GM12878 (cell line): ENCODE results near the gene RPL12. TPM values are rescaled to one million over a fixed set of nuclear protein-coding genes. Genes with fewer than 3 reads are reported as not detected.

ENCODE experiments used
- ATAC-seq: fragments of 200-7000 bp; cut with Tn5 transposase; 3 replicates; pipeline ENCODE4 v1.9.1; 2020; ENCODE audit warnings: mild to moderate bottlenecking, moderate library complexity
- BruUV-seq: library from RNA; stranded (reverse); fragments of 400-500 nt; replicated peaks from 2 replicates; lab custom pipeline; 2021; lab: Mats Ljungman, UMichigan
- CTCF ChIA-PET: fragments of 300-600 bp; sonication (Branson Sonifier 250); formaldehyde crosslinking; extraction: SDS; loops from one replicate; lab custom pipeline; 2021; ENCODE audit warnings: inconsistent platforms; lab: Yijun Ruan, JAX
- POLR2A ChIA-PET: fragments of 350-600 bp; formaldehyde crosslinking; extraction: SDS; loops from one replicate; lab custom pipeline; 2021; ENCODE audit warnings: inconsistent platforms; lab: Charles Lee
- RAD21 ChIA-PET: fragments of 300-600 bp; sonication (Branson Sonifier 250); formaldehyde crosslinking; loops from one replicate; lab custom pipeline; 2023; ENCODE audit warnings: antibody characterized with exemption; ENCODE audit not compliant: unreplicated experiment; lab: Charles Lee
- SMC1A ChIA-PET: fragments of 300-600 bp; sonication (Branson Sonifier 250); formaldehyde crosslinking; loops from one replicate; lab custom pipeline; 2023; ENCODE audit not compliant: unreplicated experiment, uncharacterized antibody; lab: Charles Lee
- DNase-seq: peaks from one replicate; pipeline ENCODE4 v3.0.0-alpha.2; 2011; ENCODE audit warnings: low read depth, low spot score
- FAIRE-seq: peaks from 3 replicates; lab custom pipeline; 2011; peaks lifted over from hg19 to GRCh38; lab: Jason Lieb, UNC
- H2AFZ ChIP-seq: 2 replicates; pipeline ENCODE4 v1.6.0; 2011; ENCODE audit warnings: low read depth, low read length, control low read depth; ENCODE audit not compliant: control insufficient read depth
- H3K27ac ChIP-seq: 2 replicates; pipeline ENCODE4 v1.5.1; 2011; ENCODE audit warnings: control low read depth; ENCODE audit not compliant: control insufficient read depth, insufficient read depth
- H3K27me3 ChIP-seq, 2 experiments: replicated peaks in 1 of 2; 2 replicates each; pipeline versions ENCODE4 v1.6.0 to v1.6.1; 2011; ENCODE audit warnings: low read length in 1 of 2; ENCODE audit not compliant: control insufficient read depth in 2 of 2, insufficient read depth in 2 of 2
- H3K36me3 ChIP-seq, 2 experiments: 2 replicates each; pipeline ENCODE4 v1.5.1; 2011; ENCODE audit warnings: low read length in 1 of 2; ENCODE audit not compliant: control insufficient read depth in 2 of 2, insufficient read depth in 2 of 2
- H3K4me1 ChIP-seq: 2 replicates; pipeline ENCODE4 v1.6.1; 2011; ENCODE audit warnings: mild to moderate bottlenecking, low read length, moderate library complexity, mixed read lengths; ENCODE audit not compliant: control insufficient read depth, insufficient read depth
- H3K4me2 ChIP-seq: 2 replicates; pipeline ENCODE4 v1.6.0; 2011; ENCODE audit warnings: control low read depth; ENCODE audit not compliant: control insufficient read depth, insufficient read depth
- H3K4me3 ChIP-seq: fragments of 200-600 bp; sonication (generic); 2 replicates; pipeline ENCODE4 v1.5.1; 2016
- H3K79me2 ChIP-seq: 2 replicates; pipeline ENCODE4 v1.6.0; 2011; ENCODE audit warnings: low read length; ENCODE audit not compliant: control insufficient read depth, insufficient read depth
- H3K9ac ChIP-seq: 2 replicates; pipeline ENCODE4 v1.8.0; 2011; ENCODE audit warnings: low read length, control low read depth, mixed read lengths; ENCODE audit not compliant: control insufficient read depth, insufficient read depth
- H3K9me3 ChIP-seq: replicated peaks from 3 replicates; pipeline ENCODE4 v1.5.1; 2011; ENCODE audit warnings: mild to moderate bottlenecking, low read length; ENCODE audit not compliant: control insufficient read depth, insufficient read depth
- H4K20me1 ChIP-seq: 2 replicates; pipeline ENCODE4 v1.6.0; 2011; ENCODE audit not compliant: control insufficient read depth, insufficient read depth
- CBFB ChIP-seq: IDR thresholded peaks from 2 replicates; pipeline ENCODE4 v1.6.1; 2016; ENCODE audit warnings: antibody characterized with exemption, low read depth
- CBX3 ChIP-seq: fragments of 200-600 bp; sonication (generic); IDR thresholded peaks from 2 replicates; pipeline ENCODE4 v1.6.1; 2016; ENCODE audit warnings: low read depth, borderline replicate concordance
- EP300 ChIP-seq, 2 experiments: fragments of 150-350 bp in 1 of 2; IDR thresholded peaks; 2 replicates each; pipeline ENCODE4 v1.6.1; 2011 to 2012; ENCODE audit warnings: low read depth in 2 of 2, low read length in 2 of 2, borderline replicate concordance in 1 of 2, improper control_type of control experiment in 1 of 2, inconsistent platforms in 1 of 2; ENCODE audit not compliant: control insufficient read depth in 1 of 2
- ESRRA ChIP-seq: IDR thresholded peaks from 2 replicates; pipeline ENCODE4 v1.6.1; 2012; ENCODE audit warnings: mild to moderate bottlenecking, low read length, improper control_type of control experiment
- HCFC1 ChIP-seq: fragments of 150-350 bp; IDR thresholded peaks from 2 replicates; pipeline ENCODE4 v1.6.1; 2014; ENCODE audit warnings: low read length
- JUND ChIP-seq: IDR thresholded peaks from 2 replicates; pipeline ENCODE4 v1.6.1; 2012; ENCODE audit warnings: low read depth, mild to moderate bottlenecking, low read length, improper control_type of control experiment, moderate library complexity
- POLR2A ChIP-seq: IDR thresholded peaks from 2 replicates; pipeline ENCODE4 v1.6.1; 2011; ENCODE audit warnings: low read depth, mild to moderate bottlenecking, low read length
- RBBP5 ChIP-seq: fragments of 200-600 bp; sonication (generic); conservative IDR thresholded peaks from 2 replicates; pipeline ENCODE4 v1.6.1; 2016
- SMAD1 ChIP-seq: fragments of 450-650 bp; IDR thresholded peaks from 2 replicates; pipeline ENCODE4 v1.6.1; 2018; ENCODE audit warnings: mild to moderate bottlenecking, low read depth; ENCODE audit not compliant: partially characterized antibody
- SREBF2 ChIP-seq: IDR thresholded peaks from 2 replicates; pipeline ENCODE4 v1.6.1; 2012; ENCODE audit warnings: mild to moderate bottlenecking, low read length
- SUPT20H ChIP-seq: IDR thresholded peaks from 2 replicates; pipeline ENCODE4 v1.6.1; 2011; ENCODE audit warnings: low read depth, mild to moderate bottlenecking, low read length, moderate library complexity, borderline replicate concordance; ENCODE audit not compliant: control insufficient read depth
- WRNIP1 ChIP-seq: IDR thresholded peaks from 2 replicates; pipeline ENCODE4 v1.6.1; 2011; ENCODE audit warnings: low read depth, low read length, improper control_type of control experiment, borderline replicate concordance
- ZBED1 ChIP-seq: IDR thresholded peaks from 2 replicates; pipeline ENCODE4 v1.6.1; 2016; ENCODE audit warnings: borderline replicate concordance
- ZNF622 ChIP-seq: fragments of 450-650 bp; IDR thresholded peaks from 2 replicates; pipeline ENCODE4 v1.6.1; 2017; ENCODE audit warnings: mild to moderate bottlenecking, inconsistent platforms
- ZSCAN29 ChIP-seq: fragments of 450-650 bp; IDR thresholded peaks from 2 replicates; pipeline ENCODE4 v1.6.1; 2017; ENCODE audit warnings: mild to moderate bottlenecking, moderate library complexity
- WGBS: methylation state at CpG from one replicate; pipeline ENCODE4 v1.1.6; 2016; ENCODE audit warnings: low lambda C conversion rate; ENCODE audit not compliant: insufficient replicate concordance, insufficient coverage; ENCODE audit errors: missing lambda C conversion rate; 5-methylcytosine and 5-hydroxymethylcytosine counted together
- in situ Hi-C: fragments of 300-500 bp; cut with MboI; formaldehyde crosslinking; loops from 9 replicates; pipeline ENCODE4 v1.14.3; 2018; ENCODE audit warnings: mixed read lengths
- intact Hi-C: fragments of 100-400 bp; cut with micrococcal nuclease; formaldehyde crosslinking; loops from one replicate; pipeline ENCODE4 v1.14.2; 2022; ENCODE audit not compliant: unreplicated experiment
- polyA plus RNA-seq, 11 experiments: library from polyadenylated mRNA; depleted of rRNA in 4 of 11; unstranded in 6 of 11; stranded (reverse) in 5 of 11; fragments of >200 nt; fragmentation: Nextera tagmentation in 4 of 11; fragmentation: Illumina TruSeq in 1 of 11; extraction: Ambion mirVana in 4 of 11; extraction: Trizol in 1 of 11; gene quantifications; 1 replicate in 1 of 11; 2 replicates in 10 of 11; pipeline versions ENCODE4 v1.2.1 to v1.2.3, GENCODE V29; 2011 to 2016; ENCODE audit warnings: inconsistent platforms in 2 of 11, missing spikeins in 2 of 11, low read depth in 1 of 11
- total RNA-seq, 4 experiments: library from RNA; depleted of rRNA in 3 of 4; stranded (reverse); fragments of >200 nt in 3 of 4; fragmentation: Illumina TruSeq in 1 of 4; extraction: Trizol in 1 of 4; gene quantifications; 2 replicates each; pipeline versions ENCODE4 v1.2.1 to v1.2.3, GENCODE V29; 2013 to 2021
- TF ChIP-seq, protein P1 (sequence below): fragments of 450-650 bp; IDR thresholded peaks from 2 replicates; pipeline ENCODE4 v1.6.1; 2017; ENCODE audit warnings: mild to moderate bottlenecking, moderate library complexity
- TF ChIP-seq, protein P2 (sequence below): fragments of 450-650 bp; formaldehyde crosslinking; IDR thresholded peaks from 2 replicates; pipeline ENCODE4 v1.4.0; 2022; ENCODE audit warnings: mild to moderate bottlenecking, moderate library complexity

Gene RPL12
- total and polyA plus RNA-seq, 10 of the 15 experiments (the other 5 are each of a cell fraction or from before 2014, with no cell fraction given): 961 to 5,544 (median 2,858) TPM

DNA sequence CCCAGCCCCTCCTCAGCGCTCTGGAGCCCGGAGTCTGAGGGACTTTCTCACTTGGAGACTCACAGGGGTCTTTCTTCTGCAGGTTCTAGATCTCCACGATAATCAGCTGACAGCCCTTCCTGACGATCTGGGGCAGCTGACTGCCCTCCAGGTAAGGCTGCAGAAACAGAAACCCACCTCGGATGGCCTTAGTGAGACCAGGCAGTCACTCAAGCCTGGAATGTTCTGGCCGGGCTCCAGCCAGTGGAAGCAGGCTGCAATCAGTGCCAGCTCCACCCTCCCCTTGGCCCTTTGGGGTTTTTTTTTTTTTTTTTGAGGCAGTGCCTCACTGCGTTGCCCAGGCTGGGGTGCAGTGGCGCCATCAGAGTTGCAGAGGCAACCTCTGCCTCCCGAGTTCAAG, 7.7 kb upstream of the RPL12 start:
- H3K27me3 ChIP-seq: no peaks in the 10 kb centered on the region
- BruUV-seq: no TSS peak
- H2AFZ ChIP-seq: no peak overlapping the region
- H3K4me1 ChIP-seq: peaks cover 6% of the 10 kb centered on the region; the same call in 1 of the 2 replicates
- POLR2A ChIA-PET: interaction anchor here (0.6 kb wide), 1 partner anchor 11 kb away, joined by 3 read pairs; no protein-coding TSS in a partner anchor
- H3K9me3 ChIP-seq: no peaks in the 10 kb centered on the region
- ATAC-seq (no peak), DNase-seq (no peak), FAIRE-seq (no peak)
- SMC1A ChIA-PET: no interaction called here
- in situ Hi-C loops: no loop called here
- H3K27ac ChIP-seq: no peak overlapping the region
- peaks cover 3 to 13% of the 10 kb centered on the region in 2 experiments for H3K36me3 ChIP-seq
- H3K4me2 ChIP-seq: no peak overlapping the region
- intact Hi-C loops: loop anchor here (10.0 kb wide), 1 partner anchor 244 kb away; no protein-coding TSS in a partner anchor
- RAD21 ChIA-PET: no interaction called here
- no peak overlapping the region for H3K9ac ChIP-seq
- TF ChIP-seq EP300 (IDR thresholded peaks at IDR 0.05; ENCODE audit: borderline replicate concordance in 1 of 2, control insufficient read depth in 1 of 2, low read depth in 2 of 2, low read length in 2 of 2): no peak
- no peak for TF ChIP-seq SREBF2
- no peak for TF ChIP-seq WRNIP1
- TF ChIP-seq, protein P1, sequence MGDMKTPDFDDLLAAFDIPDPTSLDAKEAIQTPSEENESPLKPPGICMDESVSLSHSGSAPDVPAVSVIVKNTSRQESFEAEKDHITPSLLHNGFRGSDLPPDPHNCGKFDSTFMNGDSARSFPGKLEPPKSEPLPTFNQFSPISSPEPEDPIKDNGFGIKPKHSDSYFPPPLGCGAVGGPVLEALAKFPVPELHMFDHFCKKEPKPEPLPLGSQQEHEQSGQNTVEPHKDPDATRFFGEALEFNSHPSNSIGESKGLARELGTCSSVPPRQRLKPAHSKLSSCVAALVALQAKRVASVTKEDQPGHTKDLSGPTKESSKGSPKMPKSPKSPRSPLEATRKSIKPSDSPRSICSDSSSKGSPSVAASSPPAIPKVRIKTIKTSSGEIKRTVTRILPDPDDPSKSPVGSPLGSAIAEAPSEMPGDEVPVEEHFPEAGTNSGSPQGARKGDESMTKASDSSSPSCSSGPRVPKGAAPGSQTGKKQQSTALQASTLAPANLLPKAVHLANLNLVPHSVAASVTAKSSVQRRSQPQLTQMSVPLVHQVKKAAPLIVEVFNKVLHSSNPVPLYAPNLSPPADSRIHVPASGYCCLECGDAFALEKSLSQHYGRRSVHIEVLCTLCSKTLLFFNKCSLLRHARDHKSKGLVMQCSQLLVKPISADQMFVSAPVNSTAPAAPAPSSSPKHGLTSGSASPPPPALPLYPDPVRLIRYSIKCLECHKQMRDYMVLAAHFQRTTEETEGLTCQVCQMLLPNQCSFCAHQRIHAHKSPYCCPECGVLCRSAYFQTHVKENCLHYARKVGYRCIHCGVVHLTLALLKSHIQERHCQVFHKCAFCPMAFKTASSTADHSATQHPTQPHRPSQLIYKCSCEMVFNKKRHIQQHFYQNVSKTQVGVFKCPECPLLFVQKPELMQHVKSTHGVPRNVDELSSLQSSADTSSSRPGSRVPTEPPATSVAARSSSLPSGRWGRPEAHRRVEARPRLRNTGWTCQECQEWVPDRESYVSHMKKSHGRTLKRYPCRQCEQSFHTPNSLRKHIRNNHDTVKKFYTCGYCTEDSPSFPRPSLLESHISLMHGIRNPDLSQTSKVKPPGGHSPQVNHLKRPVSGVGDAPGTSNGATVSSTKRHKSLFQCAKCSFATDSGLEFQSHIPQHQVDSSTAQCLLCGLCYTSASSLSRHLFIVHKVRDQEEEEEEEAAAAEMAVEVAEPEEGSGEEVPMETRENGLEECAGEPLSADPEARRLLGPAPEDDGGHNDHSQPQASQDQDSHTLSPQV: no peak
- no peak for TF ChIP-seq SMAD1
- no peak for TF ChIP-seq SUPT20H
- no peak for TF ChIP-seq ZBED1
- TF ChIP-seq HCFC1: no peak
- TF ChIP-seq, protein P2, sequence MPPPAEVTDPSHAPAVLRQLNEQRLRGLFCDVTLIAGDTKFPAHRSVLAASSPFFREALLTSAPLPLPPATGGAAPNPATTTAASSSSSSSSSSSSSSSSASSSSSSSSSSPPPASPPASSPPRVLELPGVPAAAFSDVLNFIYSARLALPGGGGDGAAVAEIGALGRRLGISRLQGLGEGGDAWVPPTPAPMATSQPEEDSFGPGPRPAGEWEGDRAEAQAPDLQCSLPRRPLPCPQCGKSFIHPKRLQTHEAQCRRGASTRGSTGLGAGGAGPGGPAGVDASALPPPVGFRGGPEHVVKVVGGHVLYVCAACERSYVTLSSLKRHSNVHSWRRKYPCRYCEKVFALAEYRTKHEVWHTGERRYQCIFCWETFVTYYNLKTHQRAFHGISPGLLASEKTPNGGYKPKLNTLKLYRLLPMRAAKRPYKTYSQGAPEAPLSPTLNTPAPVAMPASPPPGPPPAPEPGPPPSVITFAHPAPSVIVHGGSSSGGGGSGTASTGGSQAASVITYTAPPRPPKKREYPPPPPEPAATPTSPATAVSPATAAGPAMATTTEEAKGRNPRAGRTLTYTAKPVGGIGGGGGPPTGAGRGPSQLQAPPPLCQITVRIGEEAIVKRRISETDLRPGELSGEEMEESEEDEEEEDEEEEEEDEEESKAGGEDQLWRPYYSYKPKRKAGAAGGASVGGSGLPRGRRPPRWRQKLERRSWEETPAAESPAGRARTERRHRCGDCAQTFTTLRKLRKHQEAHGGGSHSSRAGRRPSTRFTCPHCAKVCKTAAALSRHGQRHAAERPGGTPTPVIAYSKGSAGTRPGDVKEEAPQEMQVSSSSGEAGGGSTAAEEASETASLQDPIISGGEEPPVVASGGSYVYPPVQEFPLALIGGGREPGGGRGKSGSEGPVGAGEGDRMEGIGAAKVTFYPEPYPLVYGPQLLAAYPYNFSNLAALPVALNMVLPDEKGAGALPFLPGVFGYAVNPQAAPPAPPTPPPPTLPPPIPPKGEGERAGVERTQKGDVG (CRISPR knock-in tag): no peak
- TF ChIP-seq POLR2A: no peak
- TF ChIP-seq ESRRA: no peak
- no peak for TF ChIP-seq CBFB
- no peak for TF ChIP-seq JUND
- no peak for TF ChIP-seq ZNF622
- no peak for TF ChIP-seq ZSCAN29
- TF ChIP-seq RBBP5: no peak
- no peak for TF ChIP-seq CBX3
- WGBS: 97% methylated on average over 8 of the region's 9 CpGs
- CTCF ChIA-PET: no interaction called here
- no peak overlapping the region for H3K4me3 ChIP-seq
- H4K20me1 ChIP-seq: no peaks in the 10 kb centered on the region
- no peaks in the 10 kb centered on the region for H3K79me2 ChIP-seq
